GM12891 (cell line): ENCODE results near the gene AGPS.

ENCODE experiments used
- POLR2A ChIP-seq: IDR thresholded peaks from 2 replicates; pipeline ENCODE4 v1.6.1; 2011; ENCODE audit warnings: low read depth, low read length, control low read depth
- POLR2AphosphoS5 ChIP-seq: IDR thresholded peaks from 2 replicates; pipeline ENCODE4 v1.6.1; 2011; ENCODE audit warnings: low read depth, low read length, control low read depth
- POU2F2 ChIP-seq: IDR thresholded peaks from 2 replicates; pipeline ENCODE4 v1.6.1; 2011; ENCODE audit warnings: low read depth, mild to moderate bottlenecking, control low read depth, low read length, moderate library complexity
- SPI1 ChIP-seq: IDR thresholded peaks from 2 replicates; pipeline ENCODE4 v1.6.1; 2011; ENCODE audit warnings: low read depth, low read length, control low read depth
- TAF1 ChIP-seq: IDR thresholded peaks from 2 replicates; pipeline ENCODE4 v1.6.1; 2011; ENCODE audit warnings: low read depth, low read length, control low read depth

DNA sequence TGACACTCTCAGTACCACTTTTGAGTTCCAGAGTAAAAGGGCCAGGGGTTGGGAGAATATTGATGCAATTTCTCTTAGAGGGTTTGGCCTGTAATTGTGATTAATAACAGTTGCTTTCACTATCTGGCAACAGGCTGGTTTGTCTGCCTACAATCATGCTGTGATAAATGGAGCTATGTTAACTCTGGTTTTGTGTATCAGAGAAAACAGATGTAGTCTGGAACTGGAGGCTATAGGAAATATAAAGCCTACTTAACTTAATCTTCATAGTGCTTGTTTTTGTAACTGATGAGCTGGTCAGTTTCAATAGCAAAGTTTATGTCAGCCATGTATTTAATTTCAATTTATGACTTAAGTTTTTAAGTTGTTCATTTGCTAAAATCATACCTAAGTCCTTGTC lies 138.0 kb downstream of the AGPS start:
- TF ChIP-seq POLR2A (no peak), POLR2AphosphoS5 (no peak), TAF1 (no peak), SPI1 (no peak), POU2F2 (no peak)
